Measurements from ENCODE around the gene FGF21. TPM values are rescaled to one million over a fixed set of nuclear protein-coding genes. Genes with fewer than 3 reads are reported as not detected.

FGF21 gene
- total RNA-seq, 4 donors from 2014 or later: not detected

DNA sequence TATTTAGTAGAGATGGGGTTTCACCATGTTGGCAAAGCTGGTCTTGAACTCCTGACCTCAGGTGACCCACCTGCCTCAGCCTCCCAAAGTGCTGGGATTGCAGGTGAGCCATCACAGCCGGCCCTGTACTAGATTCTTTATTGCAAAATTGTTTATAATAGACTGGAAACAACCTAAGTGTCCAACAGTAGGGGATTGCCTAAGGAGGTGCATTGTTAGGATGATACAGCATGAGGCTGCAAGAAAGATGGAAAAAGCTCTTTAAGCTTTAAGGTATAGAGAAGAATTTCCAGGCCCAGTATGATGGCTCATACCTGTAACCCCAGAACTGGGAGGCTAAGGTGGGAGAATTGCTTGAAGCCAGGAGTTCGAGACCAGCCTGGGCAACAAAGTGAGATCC is 47.3 kb downstream of the FGF21 start:
- Histone ChIP-seq H3K36me3 (peaks cover 7 to 38% (median 19%) of the 10 kb centered on the region in 4 donors), H3K4me3 (no peak overlapping the region)

DNA sequence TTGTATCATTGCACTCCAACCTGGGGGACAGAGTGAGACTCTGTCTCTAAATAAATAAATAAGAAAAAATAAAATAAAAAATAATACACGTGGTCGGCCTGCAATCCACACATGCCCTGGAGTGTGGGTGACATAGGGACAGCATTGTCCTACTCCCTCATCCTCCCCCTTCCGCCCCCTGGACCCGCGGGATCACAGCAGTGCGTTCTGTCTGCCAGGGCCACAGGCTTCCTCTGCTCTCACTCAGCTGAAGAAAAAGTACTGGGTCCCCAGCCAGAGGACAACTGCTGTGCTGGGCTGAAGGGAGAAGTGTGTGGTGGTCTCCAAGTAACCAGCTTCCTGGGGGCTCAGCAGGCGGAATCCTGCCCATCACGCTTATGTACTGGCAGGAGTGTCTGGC is 49.2 kb downstream of the FGF21 start:
- intact Hi-C loops (cut with DNase I): no loop called here
- TF ChIP-seq POLR2AphosphoS5 (IDR thresholded peaks at IDR 0.05): no peak
- TF ChIP-seq POLR2A (IDR thresholded peaks at IDR 0.05; ENCODE audit: low read depth): no peak
- no peak for TF ChIP-seq EP300 (IDR thresholded peaks at IDR 0.05)
- TF ChIP-seq, protein P1, sequence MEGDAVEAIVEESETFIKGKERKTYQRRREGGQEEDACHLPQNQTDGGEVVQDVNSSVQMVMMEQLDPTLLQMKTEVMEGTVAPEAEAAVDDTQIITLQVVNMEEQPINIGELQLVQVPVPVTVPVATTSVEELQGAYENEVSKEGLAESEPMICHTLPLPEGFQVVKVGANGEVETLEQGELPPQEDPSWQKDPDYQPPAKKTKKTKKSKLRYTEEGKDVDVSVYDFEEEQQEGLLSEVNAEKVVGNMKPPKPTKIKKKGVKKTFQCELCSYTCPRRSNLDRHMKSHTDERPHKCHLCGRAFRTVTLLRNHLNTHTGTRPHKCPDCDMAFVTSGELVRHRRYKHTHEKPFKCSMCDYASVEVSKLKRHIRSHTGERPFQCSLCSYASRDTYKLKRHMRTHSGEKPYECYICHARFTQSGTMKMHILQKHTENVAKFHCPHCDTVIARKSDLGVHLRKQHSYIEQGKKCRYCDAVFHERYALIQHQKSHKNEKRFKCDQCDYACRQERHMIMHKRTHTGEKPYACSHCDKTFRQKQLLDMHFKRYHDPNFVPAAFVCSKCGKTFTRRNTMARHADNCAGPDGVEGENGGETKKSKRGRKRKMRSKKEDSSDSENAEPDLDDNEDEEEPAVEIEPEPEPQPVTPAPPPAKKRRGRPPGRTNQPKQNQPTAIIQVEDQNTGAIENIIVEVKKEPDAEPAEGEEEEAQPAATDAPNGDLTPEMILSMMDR (IDR thresholded peaks at IDR 0.05): no peak
- no peak for DNase-seq (ENCODE audit: extremely low spot score)
- Histone ChIP-seq H3K9me3 (no peaks in the 10 kb centered on the region), H3K27ac (replicated peaks in 1 of 4) (no peak overlapping the region), H3K27me3 (no peaks in the 10 kb centered on the region), H3K36me3 (peaks cover under 1 to 29% (median 18%) of the 10 kb centered on the region in 4 donors), H3K4me1 (peaks cover 0 to 31% (median 22%) of the 10 kb centered on the region in 4 donors), H3K4me3 (no peak overlapping the region)
- 86% methylated on average over 8 of the region's 8 CpGs for WGBS

More for the DNA sequence above, 47.3 kb downstream of the FGF21 start:
- intact Hi-C loops (cut with DNase I): no loop called here
- no peaks in the 10 kb centered on the region for H3K9me3 ChIP-seq
- no peaks in the 10 kb centered on the region for H3K27me3 ChIP-seq
- no peak overlapping the region for H3K27ac ChIP-seq (replicated peaks in 1 of 4)
- WGBS: 96% methylated on average over 2 of the region's 2 CpGs
- DNase-seq (ENCODE audit: extremely low spot score): no peak
- H3K4me1 ChIP-seq: peaks cover 0 to 15% (median 10%) of the 10 kb centered on the region in 4 donors
- TF ChIP-seq EP300 (IDR thresholded peaks at IDR 0.05) (no peak), POLR2AphosphoS5 (IDR thresholded peaks at IDR 0.05) (no peak), POLR2A (IDR thresholded peaks at IDR 0.05; ENCODE audit: low read depth) (no peak)
- TF ChIP-seq, protein P1 (IDR thresholded peaks at IDR 0.05): no peak

DNA sequence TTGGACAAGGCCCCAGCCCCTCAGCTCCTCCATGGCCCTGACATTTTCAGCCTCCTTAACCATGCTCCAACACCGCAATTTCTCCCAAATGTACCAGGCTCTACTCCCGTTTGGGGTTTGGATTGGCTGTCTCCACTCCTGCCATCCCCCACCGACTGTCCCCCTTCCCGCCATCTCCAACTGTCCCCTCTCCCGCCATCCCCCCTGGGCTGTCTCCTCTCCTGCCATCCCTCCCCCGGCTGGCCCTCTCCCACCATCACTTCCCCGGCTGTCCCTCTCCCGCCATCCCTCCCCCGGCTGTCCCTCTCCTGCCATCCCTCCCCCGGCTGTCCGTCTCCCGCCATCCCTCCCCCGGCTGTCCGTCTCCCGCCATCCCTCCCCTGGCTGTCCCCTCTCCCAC is 50.1 kb downstream of the FGF21 start:
- Histone ChIP-seq H3K4me3 (no peak overlapping the region), H3K4me1 (peaks cover 8 to 40% (median 31%) of the 10 kb centered on the region in 4 donors), H3K9me3 (no peaks in the 10 kb centered on the region), H3K27ac (replicated peaks in 1 of 4) (no peak overlapping the region), H3K27me3 (no peaks in the 10 kb centered on the region), H3K36me3 (peaks cover 0 to 23% (median 12%) of the 10 kb centered on the region in 4 donors)
- no peak for DNase-seq (ENCODE audit: extremely low spot score)
- intact Hi-C loops (cut with DNase I): no loop called here
- TF ChIP-seq EP300 (IDR thresholded peaks at IDR 0.05): no peak
- TF ChIP-seq, protein P1 (IDR thresholded peaks at IDR 0.05): no peak
- no peak for TF ChIP-seq POLR2A (IDR thresholded peaks at IDR 0.05; ENCODE audit: low read depth)
- no peak for TF ChIP-seq POLR2AphosphoS5 (IDR thresholded peaks at IDR 0.05)
- 88% methylated on average over 15 of the region's 15 CpGs for WGBS

DNA sequence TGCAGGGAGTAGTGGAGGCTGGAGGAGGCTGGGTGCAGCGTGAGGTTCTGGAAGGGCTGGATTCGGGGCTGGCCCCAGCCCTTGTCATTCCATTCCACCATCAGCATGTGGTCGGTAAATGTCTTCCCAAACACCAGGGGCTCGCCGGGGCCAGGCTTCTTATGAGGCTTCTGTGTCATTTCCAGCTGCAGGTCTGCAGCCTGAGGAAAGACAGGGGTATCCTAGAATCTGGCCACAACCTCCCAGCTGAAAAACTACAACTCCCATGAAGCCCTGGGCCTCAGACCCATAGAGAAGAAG is 51.1 kb downstream of the FGF21 start:
- WGBS: 86% methylated on average over 5 of the region's 5 CpGs
- H3K36me3 ChIP-seq: peaks cover 0 to 23% (median 12%) of the 10 kb centered on the region in 4 donors
- TF ChIP-seq POLR2AphosphoS5 (IDR thresholded peaks at IDR 0.05) (peak in 1 of 2 donors; percentile 23), EP300 (IDR thresholded peaks at IDR 0.05) (no peak), POLR2A (IDR thresholded peaks at IDR 0.05; ENCODE audit: low read depth) (no peak)
- TF ChIP-seq, protein P1 (IDR thresholded peaks at IDR 0.05): no peak
- no peak overlapping the region for H3K27ac ChIP-seq (replicated peaks in 1 of 4)
- DNase-seq (ENCODE audit: extremely low spot score): no peak
- peaks cover 9 to 44% (median 36%) of the 10 kb centered on the region in 4 donors for H3K4me1 ChIP-seq
- no peak overlapping the region for H3K4me3 ChIP-seq
- intact Hi-C loops (cut with DNase I): no loop called here
- H3K9me3 ChIP-seq: no peaks in the 10 kb centered on the region
- no peaks in the 10 kb centered on the region for H3K27me3 ChIP-seq

All from esophagus muscularis mucosa (tissue), 4 donors.